ELR (cell line): ENCODE results near the gene SEL1L.
"Not testable (repeated sequence)": the region's sequence is repeated elsewhere in the genome, so short reads cannot be mapped to it uniquely, and the experiment has no call there.

ENCODE experiments used
- DNase-seq: peaks from one replicate; pipeline ENCODE4 v3.0.0-alpha.2; 2015; ENCODE audit warnings: low read depth

SEL1L gene

GRCh38 chr14:81533536-81534343, at the start of gene SEL1L:
SEL1L (minus strand) TSS chr14:81533853; CDS start chr14:81533744, 109 bp downstream.
- peak; percentile 99 for DNase-seq

GRCh38 chr14:81582420-81582819, 48.8 kb upstream of the SEL1L start:
- DNase-seq: no peak

- DNase-seq: no peak
Measured at GRCh38 chr14:81579115-81579514, 45.5 kb upstream of the SEL1L start.

GRCh38 chr14:81571437-81571836, 37.8 kb upstream of the SEL1L start:
- DNase-seq: no peak

GRCh38 chr14:81567302-81567701, 33.6 kb upstream of the SEL1L start:
- no peak for DNase-seq

GRCh38 chr14:81565441-81566290, 32.0 kb upstream of the SEL1L start:
- DNase-seq: peak; percentile 21

GRCh38 chr14:81562818-81563217, 29.2 kb upstream of the SEL1L start:
- DNase-seq: no peak

GRCh38 chr14:81561084-81561775, 27.6 kb upstream of the SEL1L start:
- no peak for DNase-seq

- DNase-seq: no peak
Measured at GRCh38 chr14:81559385-81559784, 25.7 kb upstream of the SEL1L start.

GRCh38 chr14:81557146-81557545, 23.5 kb upstream of the SEL1L start:
- DNase-seq: no peak

- no peak for DNase-seq
Measured at GRCh38 chr14:81555684-81556083, 22.0 kb upstream of the SEL1L start.

GRCh38 chr14:81555051-81555450, 21.4 kb upstream of the SEL1L start:
- no peak for DNase-seq

GRCh38 chr14:81551471-81551870, 17.8 kb upstream of the SEL1L start:
- DNase-seq: no peak

- no peak for DNase-seq
Measured at GRCh38 chr14:81550001-81550637, 16.5 kb upstream of the SEL1L start.

GRCh38 chr14:81541206-81541605, 7.6 kb upstream of the SEL1L start:
- not testable (repeated sequence) for DNase-seq

GRCh38 chr14:81537193-81537592, 3.5 kb upstream of the SEL1L start:
- no peak for DNase-seq

GRCh38 chr14:81536241-81536771, 2.7 kb upstream of the SEL1L start:
- no peak for DNase-seq

- DNase-seq: no peak
Measured at GRCh38 chr14:81535396-81536164, 1.9 kb upstream of the SEL1L start.

- DNase-seq: no peak
Measured at GRCh38 chr14:81534510-81535074, 939 bp upstream of the SEL1L start.

GRCh38 chr14:81533212-81533535, 479 bp downstream of the SEL1L start:
- no peak for DNase-seq

- DNase-seq: no peak
Measured at GRCh38 chr14:81529391-81529790, 4.3 kb downstream of the SEL1L start.
